Activated naive CD4-positive, alpha-beta T cell (primary cell): ENCODE data around the gene GGACT.
"Not testable (repeated sequence)": the region's sequence is repeated elsewhere in the genome, so short reads cannot be mapped to it uniquely, and the experiment has no call there.

Experiments
- DNase-seq, 4 experiments: peaks; one replicate each; lab custom pipeline; 2025; lab: John Stamatoyannopoulos, UW

The GGACT gene

GRCh38 chr13:100600915-100601314 lies 12.3 kb upstream of the GGACT start:
- DNase-seq = no peak

- DNase-seq = no peak
These were observed 11.9 kb upstream of the GGACT start for GRCh38 chr13:100600461-100600860.

GRCh38 chr13:100597253-100597652 lies 8.7 kb upstream of the GGACT start:
- no peak for DNase-seq

- DNase-seq = no peak
These were observed 7.9 kb upstream of the GGACT start for GRCh38 chr13:100596516-100596915.

- DNase-seq = no peak
These were observed 6.1 kb upstream of the GGACT start for GRCh38 chr13:100594731-100595130.

GRCh38 chr13:100594255-100594654 lies 5.7 kb upstream of the GGACT start:
- no peak for DNase-seq

GRCh38 chr13:100589178-100589725 lies 663 bp upstream of the GGACT start:
- peak in 1 of 4 experiments; percentile 31 for DNase-seq

GRCh38 chr13:100584896-100585295 lies 3.7 kb downstream of the GGACT start:
- DNase-seq = no peak

- DNase-seq = no peak
These were observed 7.1 kb downstream of the GGACT start for GRCh38 chr13:100581504-100581903.

GRCh38 chr13:100581030-100581429 lies 7.6 kb downstream of the GGACT start:
- DNase-seq = no peak

- no peak for DNase-seq
These were observed 8.5 kb downstream of the GGACT start for GRCh38 chr13:100580045-100580444.

- DNase-seq = not testable (repeated sequence)
These were observed 11.3 kb downstream of the GGACT start for GRCh38 chr13:100577239-100577638.

- DNase-seq = peak; percentile 7 to 68 (median 43)
These were observed 15.5 kb downstream of the GGACT start for GRCh38 chr13:100573121-100573520.

GRCh38 chr13:100566543-100566942 lies 22.0 kb downstream of the GGACT start:
- no peak for DNase-seq

GRCh38 chr13:100565286-100565685 lies 23.3 kb downstream of the GGACT start:
- DNase-seq = no peak

GRCh38 chr13:100564444-100565223 lies 24.0 kb downstream of the GGACT start:
- no peak for DNase-seq

GRCh38 chr13:100563779-100564178 lies 24.8 kb downstream of the GGACT start:
- no peak for DNase-seq

- DNase-seq = no peak
These were observed 26.9 kb downstream of the GGACT start for GRCh38 chr13:100561599-100562204.

- DNase-seq = no peak
These were observed 27.5 kb downstream of the GGACT start for GRCh38 chr13:100561158-100561499.

- no peak for DNase-seq
These were observed 28.0 kb downstream of the GGACT start for GRCh38 chr13:100560498-100561157.

- no peak for DNase-seq
These were observed 28.7 kb downstream of the GGACT start for GRCh38 chr13:100559886-100560285.

- DNase-seq = no peak
These were observed 35.8 kb downstream of the GGACT start for GRCh38 chr13:100552755-100553154.

GRCh38 chr13:100549316-100549715 lies 39.3 kb downstream of the GGACT start:
- DNase-seq = no peak
